22Rv1 (cell line): ENCODE results near the gene UBE2F.

Source experiments
- H3K27ac ChIP-seq: fragments of 450-650 bp; 2 replicates; pipeline ENCODE4 v1.5.1; 2017
- ZFX ChIP-seq: fragments of 450-650 bp; IDR thresholded peaks from 2 replicates; pipeline ENCODE4 v1.6.1; 2017; ENCODE audit warnings: antibody characterized with exemption, borderline replicate concordance
- TF ChIP-seq, protein P1 (sequence below): fragments of 450-650 bp; IDR thresholded peaks from 2 replicates; pipeline ENCODE4 v1.5.1; 2017; ENCODE audit warnings: mild to moderate bottlenecking

Gene UBE2F

DNA sequence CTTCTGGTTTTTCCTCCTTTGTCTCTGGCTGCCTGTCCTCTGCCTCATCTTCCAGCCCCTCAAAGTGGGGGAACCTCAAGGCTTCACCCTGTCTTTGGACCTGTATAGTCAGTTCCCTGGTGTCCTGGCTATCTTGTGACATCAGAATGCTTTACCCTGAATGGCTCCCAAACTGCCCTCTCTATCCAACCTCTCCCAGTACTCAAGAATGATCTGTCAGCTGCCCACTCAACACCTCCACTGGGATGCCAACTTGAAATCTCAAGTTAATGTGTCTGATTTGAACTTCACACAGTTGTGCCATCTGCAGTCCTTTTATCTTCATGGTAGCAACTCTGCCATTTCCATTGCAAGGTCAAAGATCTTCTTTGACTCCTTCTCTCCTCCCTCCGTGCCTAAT is 43.8 kb downstream of the UBE2F start:
- TF ChIP-seq, protein P1, sequence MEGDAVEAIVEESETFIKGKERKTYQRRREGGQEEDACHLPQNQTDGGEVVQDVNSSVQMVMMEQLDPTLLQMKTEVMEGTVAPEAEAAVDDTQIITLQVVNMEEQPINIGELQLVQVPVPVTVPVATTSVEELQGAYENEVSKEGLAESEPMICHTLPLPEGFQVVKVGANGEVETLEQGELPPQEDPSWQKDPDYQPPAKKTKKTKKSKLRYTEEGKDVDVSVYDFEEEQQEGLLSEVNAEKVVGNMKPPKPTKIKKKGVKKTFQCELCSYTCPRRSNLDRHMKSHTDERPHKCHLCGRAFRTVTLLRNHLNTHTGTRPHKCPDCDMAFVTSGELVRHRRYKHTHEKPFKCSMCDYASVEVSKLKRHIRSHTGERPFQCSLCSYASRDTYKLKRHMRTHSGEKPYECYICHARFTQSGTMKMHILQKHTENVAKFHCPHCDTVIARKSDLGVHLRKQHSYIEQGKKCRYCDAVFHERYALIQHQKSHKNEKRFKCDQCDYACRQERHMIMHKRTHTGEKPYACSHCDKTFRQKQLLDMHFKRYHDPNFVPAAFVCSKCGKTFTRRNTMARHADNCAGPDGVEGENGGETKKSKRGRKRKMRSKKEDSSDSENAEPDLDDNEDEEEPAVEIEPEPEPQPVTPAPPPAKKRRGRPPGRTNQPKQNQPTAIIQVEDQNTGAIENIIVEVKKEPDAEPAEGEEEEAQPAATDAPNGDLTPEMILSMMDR = no peak
- no peak for TF ChIP-seq ZFX

DNA sequence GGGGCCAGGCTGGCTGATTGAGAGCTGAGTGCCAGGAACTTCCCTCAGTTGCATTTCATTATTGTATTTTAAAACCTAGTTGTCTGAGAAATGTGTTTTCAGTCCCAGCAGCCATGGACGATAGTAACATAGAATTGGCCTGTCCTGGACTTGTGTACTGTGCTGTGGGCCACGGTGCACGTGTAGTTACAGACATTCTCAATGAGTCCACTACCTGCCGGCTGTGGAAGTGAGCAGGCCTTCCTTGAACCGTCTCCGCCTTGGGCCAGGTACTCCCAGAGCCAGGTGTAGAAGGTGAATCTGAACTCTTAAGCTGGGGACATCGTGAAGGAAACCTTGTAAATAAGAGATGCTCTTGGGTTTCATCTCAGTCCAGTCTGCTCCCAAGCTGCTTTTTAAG is 47.0 kb downstream of the UBE2F start:
- TF ChIP-seq, protein P1 = no peak
- TF ChIP-seq ZFX = no peak
- no peak overlapping the region for H3K27ac ChIP-seq

More for the DNA sequence above, 43.8 kb downstream of the UBE2F start:
- H3K27ac ChIP-seq = no peak overlapping the region

- no peak overlapping the region for H3K27ac ChIP-seq
- TF ChIP-seq ZFX = no peak
- TF ChIP-seq, protein P1 = peak; percentile 34; the same call in 1 of the 2 replicates
Observed at GRCh38 chr2:238015705-238016104, 48.9 kb downstream of the UBE2F start.

- no peak overlapping the region for H3K27ac ChIP-seq
- TF ChIP-seq, protein P1 = no peak
- no peak for TF ChIP-seq ZFX
Observed at GRCh38 chr2:238016526-238016925, 49.7 kb downstream of the UBE2F start.

- no peak overlapping the region for H3K27ac ChIP-seq
- TF ChIP-seq, protein P1 = no peak
- TF ChIP-seq ZFX = no peak
Observed at GRCh38 chr2:238019962-238020361, 53.1 kb downstream of the UBE2F start.

DNA sequence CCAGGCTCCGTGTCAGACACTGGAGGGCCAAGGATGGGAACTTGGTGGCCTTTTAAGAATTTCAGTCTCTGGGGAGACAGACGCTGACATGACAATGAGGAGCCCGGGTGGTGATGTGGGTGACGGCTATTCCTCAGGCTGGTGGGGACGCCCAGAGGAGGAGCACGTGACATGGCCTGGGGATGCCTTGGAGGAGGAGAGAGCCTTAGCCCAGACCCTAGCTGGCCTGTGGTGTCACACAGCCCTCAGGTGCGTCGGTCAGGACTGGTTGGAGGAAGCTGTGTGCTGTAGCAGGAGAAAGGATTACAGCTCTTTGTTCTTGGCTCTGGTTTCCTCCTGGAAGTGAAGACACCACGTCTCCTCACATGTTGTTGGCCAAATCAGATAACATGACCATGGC is 54.0 kb downstream of the UBE2F start:
- no peak overlapping the region for H3K27ac ChIP-seq
- TF ChIP-seq, protein P1 = no peak
- TF ChIP-seq ZFX = no peak

GRCh38 chr2:238021327-238021726 is 54.5 kb downstream of the UBE2F start:
- TF ChIP-seq, protein P1 = no peak
- TF ChIP-seq ZFX = no peak
- H3K27ac ChIP-seq = no peak overlapping the region
